ENCODE data around the gene COL16A1.

The COL16A1 gene

DNA sequence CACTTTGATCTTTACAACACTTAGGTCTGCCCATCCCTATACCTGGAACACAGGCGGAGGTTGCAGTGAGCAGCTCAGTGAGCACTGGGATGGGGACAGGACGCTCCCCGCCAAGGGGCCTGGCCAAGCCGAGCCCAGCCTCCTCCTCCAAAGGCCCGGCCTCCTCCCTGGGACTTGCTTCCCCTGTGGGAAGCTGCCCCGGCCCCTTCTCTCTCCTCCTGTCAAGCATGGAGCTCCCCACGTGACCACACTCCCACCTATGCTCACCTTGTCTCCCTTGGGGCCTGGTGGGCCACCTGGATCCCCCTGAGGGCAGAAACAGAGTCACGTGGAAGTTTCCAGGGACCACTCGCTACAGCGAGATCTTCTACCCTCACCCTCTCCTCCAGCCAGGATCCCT is 12.9 kb downstream of the COL16A1 start:
- H3K27ac ChIP-seq: no peak overlapping the region
- TF ChIP-seq, protein P1, sequence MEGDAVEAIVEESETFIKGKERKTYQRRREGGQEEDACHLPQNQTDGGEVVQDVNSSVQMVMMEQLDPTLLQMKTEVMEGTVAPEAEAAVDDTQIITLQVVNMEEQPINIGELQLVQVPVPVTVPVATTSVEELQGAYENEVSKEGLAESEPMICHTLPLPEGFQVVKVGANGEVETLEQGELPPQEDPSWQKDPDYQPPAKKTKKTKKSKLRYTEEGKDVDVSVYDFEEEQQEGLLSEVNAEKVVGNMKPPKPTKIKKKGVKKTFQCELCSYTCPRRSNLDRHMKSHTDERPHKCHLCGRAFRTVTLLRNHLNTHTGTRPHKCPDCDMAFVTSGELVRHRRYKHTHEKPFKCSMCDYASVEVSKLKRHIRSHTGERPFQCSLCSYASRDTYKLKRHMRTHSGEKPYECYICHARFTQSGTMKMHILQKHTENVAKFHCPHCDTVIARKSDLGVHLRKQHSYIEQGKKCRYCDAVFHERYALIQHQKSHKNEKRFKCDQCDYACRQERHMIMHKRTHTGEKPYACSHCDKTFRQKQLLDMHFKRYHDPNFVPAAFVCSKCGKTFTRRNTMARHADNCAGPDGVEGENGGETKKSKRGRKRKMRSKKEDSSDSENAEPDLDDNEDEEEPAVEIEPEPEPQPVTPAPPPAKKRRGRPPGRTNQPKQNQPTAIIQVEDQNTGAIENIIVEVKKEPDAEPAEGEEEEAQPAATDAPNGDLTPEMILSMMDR (conservative IDR thresholded peaks at IDR 0.05): no peak
- no peak for TF ChIP-seq ZFX (IDR thresholded peaks at IDR 0.05)

DNA sequence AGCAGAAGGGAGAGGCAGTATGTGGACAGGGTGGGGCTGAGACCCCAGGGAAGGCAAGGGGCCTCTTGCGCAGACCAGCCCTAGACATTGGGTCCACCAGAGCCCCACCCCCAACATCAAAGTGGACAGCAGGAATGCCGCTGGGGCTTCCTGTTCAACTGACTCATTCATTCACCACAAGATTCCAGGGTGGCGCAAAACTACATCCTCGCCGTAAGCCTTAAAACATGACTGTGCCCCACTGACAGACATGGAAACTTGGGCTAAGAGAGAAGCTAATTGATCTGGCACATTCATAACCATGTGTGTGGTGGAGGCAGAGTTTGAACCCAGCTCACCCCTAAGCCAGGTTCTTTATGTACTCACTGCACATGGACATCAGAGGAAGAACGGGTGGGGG is 14.0 kb downstream of the COL16A1 start:
- H3K27ac ChIP-seq: no peak overlapping the region
- no peak for TF ChIP-seq ZFX (IDR thresholded peaks at IDR 0.05)
- TF ChIP-seq, protein P1 (conservative IDR thresholded peaks at IDR 0.05): no peak

DNA sequence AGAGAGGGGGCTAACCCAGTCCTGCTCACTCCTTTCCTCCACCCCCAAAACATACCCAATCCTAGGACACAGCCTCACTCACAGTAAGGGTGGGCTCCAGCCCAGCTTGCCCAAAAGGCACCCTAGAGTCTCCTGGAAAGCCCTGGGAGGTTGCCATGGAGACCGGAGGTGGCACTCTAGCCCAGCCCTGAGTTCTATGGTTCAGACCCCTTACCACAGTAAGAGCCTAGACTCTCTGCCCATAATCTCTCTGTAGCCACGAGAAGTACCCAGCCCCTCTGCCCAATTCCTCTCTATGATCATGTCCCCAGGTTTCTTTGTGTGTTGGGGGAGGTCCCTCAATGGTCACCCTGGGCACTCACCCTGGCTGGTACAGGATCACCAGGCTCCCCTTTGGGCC is 14.4 kb downstream of the COL16A1 start:
- TF ChIP-seq, protein P1 (conservative IDR thresholded peaks at IDR 0.05): no peak
- TF ChIP-seq ZFX (IDR thresholded peaks at IDR 0.05): no peak
- H3K27ac ChIP-seq: no peak overlapping the region

DNA sequence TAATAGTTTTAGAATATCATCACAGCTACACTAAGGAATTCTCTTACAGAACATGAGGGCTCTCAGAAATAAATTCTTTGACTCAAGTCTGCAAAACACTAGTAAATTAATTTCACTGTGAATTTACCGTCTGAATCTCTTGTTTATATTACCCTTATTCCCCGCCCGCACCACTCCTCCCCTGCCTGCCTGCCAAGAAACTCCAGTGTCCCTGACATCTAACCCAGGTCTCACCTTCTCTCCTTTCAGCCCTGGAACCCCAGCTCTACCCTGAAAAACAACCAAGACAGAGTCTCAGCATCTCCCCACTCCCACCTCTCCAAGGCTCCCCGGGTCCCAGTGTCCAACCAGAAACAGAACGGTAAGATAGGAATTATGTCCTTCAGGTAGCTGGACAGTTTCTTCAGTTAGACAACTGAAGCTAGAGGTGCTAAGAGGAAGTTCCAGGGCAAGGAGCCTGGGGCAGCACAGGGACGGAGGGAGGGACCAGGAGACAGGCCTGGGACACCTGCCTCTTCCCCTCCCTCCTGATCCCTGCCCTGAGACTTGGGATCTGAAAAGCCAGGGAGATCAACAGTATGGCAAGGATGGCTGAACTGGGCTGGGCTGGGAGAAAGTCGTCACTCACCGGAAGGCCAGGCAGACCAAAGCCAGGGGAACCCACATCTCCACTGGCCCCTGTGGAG is 15.4 kb downstream of the COL16A1 start:
- peak overlapping the region; percentile 15; the same call in 1 of the 2 replicates for H3K27ac ChIP-seq

GRCh38 chr1:31687601-31688000 is 16.2 kb downstream of the COL16A1 start:
- no peak overlapping the region for H3K27ac ChIP-seq

More for the DNA sequence above, 15.4 kb downstream of the COL16A1 start:
- TF ChIP-seq, protein P1 (conservative IDR thresholded peaks at IDR 0.05): no peak
- no peak for TF ChIP-seq ZFX (IDR thresholded peaks at IDR 0.05)

GRCh38 chr1:31685795-31686194 is 18.0 kb downstream of the COL16A1 start:
- H3K27ac ChIP-seq: no peak overlapping the region
- no peak for TF ChIP-seq ZFX (IDR thresholded peaks at IDR 0.05)
- TF ChIP-seq, protein P1 (conservative IDR thresholded peaks at IDR 0.05): no peak

More at GRCh38 chr1:31687601-31688000, 16.2 kb downstream of the COL16A1 start:
- TF ChIP-seq, protein P1 (conservative IDR thresholded peaks at IDR 0.05): no peak
- no peak for TF ChIP-seq ZFX (IDR thresholded peaks at IDR 0.05)

DNA sequence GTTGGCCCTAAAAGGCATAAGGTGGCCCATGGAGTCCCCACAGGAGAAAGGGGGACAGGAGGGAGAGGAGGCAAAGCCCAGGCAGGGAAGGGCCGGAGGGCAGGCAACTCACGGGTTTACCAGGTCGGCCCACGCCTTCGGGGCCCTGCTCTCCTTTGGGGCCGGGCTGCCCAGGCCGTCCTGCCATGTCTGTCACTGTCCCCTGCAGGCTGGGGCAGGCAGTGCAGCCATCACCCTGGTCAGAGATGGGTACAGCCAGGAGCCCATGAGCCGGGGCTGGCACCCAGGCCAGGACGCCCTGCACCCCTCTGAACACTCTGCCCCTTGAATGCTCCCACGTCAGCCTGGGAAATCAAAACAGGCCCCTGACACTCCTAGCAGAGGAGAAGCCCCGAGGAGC is 19.8 kb downstream of the COL16A1 start:
- H3K27ac ChIP-seq: no peak overlapping the region
- TF ChIP-seq, protein P1 (conservative IDR thresholded peaks at IDR 0.05): no peak; the same call in 1 of the 2 replicates
- no peak for TF ChIP-seq ZFX (IDR thresholded peaks at IDR 0.05)
